Endodermal cell (in vitro differentiated cells): ENCODE measurements around the gene GALNT18. TPM values are rescaled to one million over a fixed set of nuclear protein-coding genes. Genes with fewer than 3 reads are reported as not detected.

ENCODE experiments used
- DNase-seq: peaks from one replicate; pipeline ENCODE4 v3.0.0-alpha.2; 2017
- H3K27ac ChIP-seq: 2 replicates; pipeline ENCODE4 v1.5.1; 2013; ENCODE audit warnings: mild to moderate bottlenecking, low read depth, low read length, moderate library complexity
- H3K27me3 ChIP-seq: 2 replicates; pipeline ENCODE4 v1.6.1; 2013; ENCODE audit warnings: mild to moderate bottlenecking, low read length, moderate library complexity; ENCODE audit not compliant: insufficient read depth, control insufficient read depth, poor library complexity, severe bottlenecking
- H3K36me3 ChIP-seq: 2 replicates; pipeline ENCODE4 v1.7.0; 2013; ENCODE audit warnings: mild to moderate bottlenecking, low read length, moderate library complexity; ENCODE audit not compliant: control insufficient read depth, insufficient read depth
- H3K4me1 ChIP-seq: one replicate; pipeline ENCODE4 v1.7.0; 2013; ENCODE audit warnings: low read length; ENCODE audit not compliant: control insufficient read depth, insufficient read depth
- H3K4me3 ChIP-seq: 2 replicates; pipeline ENCODE4 v1.5.1; 2013; ENCODE audit warnings: mild to moderate bottlenecking, low read length, moderate library complexity
- H3K9ac ChIP-seq: 2 replicates; pipeline ENCODE4 v1.6.1; 2013; ENCODE audit warnings: mild to moderate bottlenecking, low read length, moderate library complexity; ENCODE audit not compliant: poor library complexity, severe bottlenecking; ENCODE audit errors: extremely low read depth
- H3K9me3 ChIP-seq: 2 replicates; pipeline ENCODE4 v1.6.1; 2013; ENCODE audit warnings: mild to moderate bottlenecking, low read length, moderate library complexity; ENCODE audit not compliant: control insufficient read depth
- H3K27ac Mint-ChIP-seq: 2 replicates; pipeline ENCODE4 v1.8.0; 2020; ENCODE audit warnings: mixed read lengths
- H3K27me3 Mint-ChIP-seq: 2 replicates; pipeline ENCODE4 v1.8.0; 2021; ENCODE audit warnings: mild to moderate bottlenecking, mixed read lengths; ENCODE audit not compliant: insufficient read depth
- H3K36me3 Mint-ChIP-seq: 2 replicates; pipeline ENCODE4 v1.8.0; 2020; ENCODE audit warnings: low read depth, mixed read lengths
- H3K4me1 Mint-ChIP-seq: 2 replicates; pipeline ENCODE4 v1.8.0; 2020; ENCODE audit warnings: mixed read lengths
- H3K4me3 Mint-ChIP-seq: 2 replicates; pipeline ENCODE4 v1.8.0; 2020; ENCODE audit warnings: mild to moderate bottlenecking, moderate library complexity, mixed read lengths
- H3K9me3 Mint-ChIP-seq: 2 replicates; pipeline ENCODE4 v1.8.0; 2020; ENCODE audit warnings: mild to moderate bottlenecking, mixed read lengths
- WGBS, 2 experiments: methylation state at CpG; one replicate each; pipeline versions ENCODE4 v1.1.5 to v1.1.7; 2013; ENCODE audit warnings: missing lambda C conversion rate in 2 of 2, mixed read lengths in 1 of 2; ENCODE audit not compliant: insufficient coverage in 1 of 2, insufficient read length in 1 of 2; 5-methylcytosine and 5-hydroxymethylcytosine counted together
- total RNA-seq, 2 donors: library from RNA; stranded (reverse); fragmentation: NEBNext Ultra II Directional in 1 of 2; extraction: Animal tissue kit (Norgen Biotek cat#: 25700) in 1 of 2; gene quantifications; 2 replicates in 1 of 2; 3 replicates in 1 of 2; pipeline ENCODE4 v1.2.1, GENCODE V29; 2021
- TF ChIP-seq, protein P1 (sequence below): fragments of 200-600 bp; sonication (generic); conservative IDR thresholded peaks from 2 replicates; pipeline ENCODE4 v1.5.0; 2021; ENCODE audit warnings: antibody characterized with exemption, mild to moderate bottlenecking

The GALNT18 gene
- total RNA-seq, 2 donors from 2014 or later, result 5.1 to 9.9 TPM

DNA sequence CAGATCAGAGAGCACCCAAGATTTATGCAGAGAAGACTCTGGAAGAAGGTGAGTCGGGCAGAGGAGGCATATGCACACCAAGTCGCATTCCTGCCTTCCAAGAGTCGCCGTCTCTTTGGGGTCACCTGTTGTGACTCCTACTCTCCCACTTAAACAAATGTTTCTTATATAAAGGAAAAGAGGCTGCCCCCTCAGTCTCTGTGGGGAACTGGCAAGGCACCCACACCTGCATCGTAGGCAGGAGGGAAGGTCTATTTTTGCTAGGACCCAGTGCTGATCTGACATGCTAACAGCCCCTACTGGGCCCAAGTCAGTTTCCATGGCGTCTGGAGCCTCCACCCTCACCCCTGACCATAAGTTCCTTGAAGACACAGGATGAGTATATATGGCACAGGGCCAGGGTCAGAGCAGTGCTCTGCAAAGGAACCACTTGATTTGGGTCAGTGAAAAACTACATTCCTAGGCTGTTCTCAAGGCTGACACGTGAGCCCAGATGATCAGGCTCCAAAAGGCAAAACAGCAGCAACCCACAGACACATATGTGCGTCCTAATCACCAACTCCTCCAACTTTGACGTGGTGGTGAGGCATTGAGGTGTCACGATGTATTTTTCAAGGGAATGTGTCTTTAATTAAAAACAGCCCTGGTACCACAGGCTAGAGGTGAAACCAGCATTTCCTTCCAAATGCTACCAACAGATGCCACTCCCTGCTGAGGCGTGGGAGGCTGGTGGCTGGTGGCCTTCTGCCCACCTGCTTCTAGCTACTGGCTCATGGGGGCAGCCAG lies 213.2 kb downstream of the GALNT18 start:
- no peaks in the 10 kb centered on the region for H3K36me3 ChIP-seq
- no peak overlapping the region for H3K27ac ChIP-seq
- Mint-ChIP-seq H3K9me3 (no peaks in the 10 kb centered on the region), H3K27ac (no peak overlapping the region), H3K27me3 (peaks cover 14% of the 10 kb centered on the region), H3K4me3 (no peak overlapping the region), H3K4me1 (peaks cover 11% of the 10 kb centered on the region), H3K36me3 (no peaks in the 10 kb centered on the region)
- H3K27me3 ChIP-seq, result no peaks in the 10 kb centered on the region
- TF ChIP-seq, protein P1, sequence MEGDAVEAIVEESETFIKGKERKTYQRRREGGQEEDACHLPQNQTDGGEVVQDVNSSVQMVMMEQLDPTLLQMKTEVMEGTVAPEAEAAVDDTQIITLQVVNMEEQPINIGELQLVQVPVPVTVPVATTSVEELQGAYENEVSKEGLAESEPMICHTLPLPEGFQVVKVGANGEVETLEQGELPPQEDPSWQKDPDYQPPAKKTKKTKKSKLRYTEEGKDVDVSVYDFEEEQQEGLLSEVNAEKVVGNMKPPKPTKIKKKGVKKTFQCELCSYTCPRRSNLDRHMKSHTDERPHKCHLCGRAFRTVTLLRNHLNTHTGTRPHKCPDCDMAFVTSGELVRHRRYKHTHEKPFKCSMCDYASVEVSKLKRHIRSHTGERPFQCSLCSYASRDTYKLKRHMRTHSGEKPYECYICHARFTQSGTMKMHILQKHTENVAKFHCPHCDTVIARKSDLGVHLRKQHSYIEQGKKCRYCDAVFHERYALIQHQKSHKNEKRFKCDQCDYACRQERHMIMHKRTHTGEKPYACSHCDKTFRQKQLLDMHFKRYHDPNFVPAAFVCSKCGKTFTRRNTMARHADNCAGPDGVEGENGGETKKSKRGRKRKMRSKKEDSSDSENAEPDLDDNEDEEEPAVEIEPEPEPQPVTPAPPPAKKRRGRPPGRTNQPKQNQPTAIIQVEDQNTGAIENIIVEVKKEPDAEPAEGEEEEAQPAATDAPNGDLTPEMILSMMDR, result no peak
- H3K9ac ChIP-seq, result no peak overlapping the region
- WGBS, 2 experiments, result 96 to 100% methylated on average over 4 to 11 of the region's 11 CpGs
- peaks cover 9% of the 10 kb centered on the region for H3K4me1 ChIP-seq
- H3K4me3 ChIP-seq, result no peak overlapping the region
- no peaks in the 10 kb centered on the region for H3K9me3 ChIP-seq
- DNase-seq, result no peak

DNA sequence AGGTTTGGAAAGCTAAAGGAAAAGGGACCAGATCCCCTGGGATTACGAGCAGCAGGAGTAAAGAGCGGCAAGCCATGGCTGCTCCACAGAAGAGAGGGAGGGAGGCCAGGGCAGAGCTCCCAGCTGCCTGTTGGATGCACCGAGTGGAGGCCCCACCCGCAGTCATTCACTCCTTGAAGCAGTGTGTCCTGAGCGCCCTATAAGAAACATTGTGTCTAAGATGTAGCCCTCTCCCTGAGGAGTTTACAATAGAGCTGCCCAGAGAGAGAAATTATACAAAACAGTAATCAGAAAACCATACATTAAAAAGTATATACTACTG lies 214.1 kb downstream of the GALNT18 start:
- DNase-seq, result no peak
- Mint-ChIP-seq H3K4me3 (no peak overlapping the region), H3K27ac (no peak overlapping the region), H3K9me3 (no peaks in the 10 kb centered on the region), H3K4me1 (peaks cover 11% of the 10 kb centered on the region), H3K36me3 (no peaks in the 10 kb centered on the region), H3K27me3 (peaks cover 20% of the 10 kb centered on the region)
- Histone ChIP-seq H3K27me3 (no peaks in the 10 kb centered on the region), H3K9ac (no peak overlapping the region), H3K9me3 (no peaks in the 10 kb centered on the region), H3K4me1 (peaks cover 9% of the 10 kb centered on the region), H3K36me3 (no peaks in the 10 kb centered on the region), H3K27ac (no peak overlapping the region), H3K4me3 (no peak overlapping the region)
- TF ChIP-seq, protein P1, result no peak
- 76 to 88% methylated on average over 4 to 5 of the region's 5 CpGs for WGBS, 2 experiments

DNA sequence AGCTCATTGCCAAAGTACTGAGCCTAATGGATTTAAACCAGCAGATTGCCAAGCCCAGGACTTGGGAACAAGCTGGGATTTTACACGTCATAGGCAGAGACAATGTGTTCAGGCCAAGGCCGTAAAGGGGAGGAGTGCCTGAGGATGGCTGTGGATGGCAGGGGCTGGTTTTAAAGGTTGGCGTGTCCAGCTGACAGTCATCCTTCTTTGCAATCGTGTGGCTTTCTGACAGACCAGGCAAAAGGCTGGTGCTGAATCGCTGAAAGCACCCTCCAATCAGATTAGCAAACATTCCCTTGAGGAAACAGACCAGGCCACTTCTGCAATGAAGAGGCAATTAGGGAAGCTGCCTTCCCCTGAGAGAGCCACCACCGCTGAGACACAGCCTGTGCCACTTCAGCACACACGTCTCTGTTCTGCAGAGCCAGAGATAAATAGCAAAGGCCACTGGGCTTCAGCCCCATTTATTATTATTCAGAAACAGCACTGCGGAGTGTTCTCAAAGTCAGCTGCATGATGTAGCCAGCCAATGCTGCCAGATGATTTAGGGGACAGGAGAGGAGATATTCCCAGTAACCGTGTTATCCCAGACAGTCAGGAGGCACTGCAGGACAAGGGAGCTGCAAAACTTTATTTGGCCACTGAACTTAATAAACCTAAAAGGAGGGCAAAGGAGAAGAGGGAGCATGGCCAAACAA lies 214.6 kb downstream of the GALNT18 start:
- Mint-ChIP-seq H3K9me3 (no peaks in the 10 kb centered on the region), H3K27ac (no peak overlapping the region), H3K27me3 (peaks cover 23% of the 10 kb centered on the region), H3K36me3 (no peaks in the 10 kb centered on the region), H3K4me1 (peaks cover 11% of the 10 kb centered on the region), H3K4me3 (no peak overlapping the region)
- Histone ChIP-seq H3K36me3 (no peaks in the 10 kb centered on the region), H3K9ac (no peak overlapping the region), H3K27ac (no peak overlapping the region), H3K27me3 (no peaks in the 10 kb centered on the region), H3K4me1 (peaks cover 9% of the 10 kb centered on the region), H3K9me3 (no peaks in the 10 kb centered on the region), H3K4me3 (no peak overlapping the region)
- no peak for DNase-seq
- TF ChIP-seq, protein P1, result no peak
- WGBS, 2 experiments, result 79 to 87% methylated on average over 7 to 9 of the region's 9 CpGs
